Hepatocyte (in vitro differentiated cells): Measurements from ENCODE around the gene CD81. TPM values are rescaled to one million over a fixed set of nuclear protein-coding genes. Genes with fewer than 3 reads are reported as not detected.

Experiments
- DNase-seq: peaks from one replicate; pipeline ENCODE4 v3.0.0-alpha.2; 2016; ENCODE audit warnings: low spot score
- H2AFZ ChIP-seq: fragments of 200-600 bp; sonication (generic); 2 replicates; pipeline ENCODE4 v1.6.0; 2016; ENCODE audit warnings: antibody characterized with exemption, mild to moderate bottlenecking
- H3K27ac ChIP-seq: fragments of 200-600 bp; sonication (generic); 2 replicates; pipeline ENCODE4 v1.5.1; 2016; ENCODE audit warnings: mild to moderate bottlenecking
- H3K27me3 ChIP-seq: fragments of 200-600 bp; sonication (generic); 2 replicates; pipeline ENCODE4 v1.6.1; 2016
- H3K36me3 ChIP-seq: fragments of 200-600 bp; sonication (generic); replicated peaks from 2 replicates; pipeline ENCODE4 v1.5.1; 2016; ENCODE audit warnings: low read depth; ENCODE audit not compliant: insufficient read depth
- H3K4me1 ChIP-seq: fragments of 200-600 bp; sonication (generic); 2 replicates; pipeline ENCODE4 v1.5.1; 2016; ENCODE audit warnings: mild to moderate bottlenecking, moderate library complexity; ENCODE audit not compliant: insufficient read depth
- H3K4me2 ChIP-seq: fragments of 200-600 bp; sonication (generic); 2 replicates; pipeline ENCODE4 v1.6.0; 2016
- H3K4me3 ChIP-seq: fragments of 200-600 bp; sonication (generic); 2 replicates; pipeline ENCODE4 v1.5.1; 2016; ENCODE audit warnings: mild to moderate bottlenecking
- H3K79me2 ChIP-seq: fragments of 200-600 bp; sonication (generic); 2 replicates; pipeline ENCODE4 v1.6.0; 2017; ENCODE audit warnings: mild to moderate bottlenecking
- H3K9me2 ChIP-seq: fragments of 200-600 bp; sonication (generic); replicated peaks from 2 replicates; pipeline ENCODE4 v1.6.0; 2017; ENCODE audit warnings: mild to moderate bottlenecking; ENCODE audit not compliant: insufficient read depth
- H3K9me3 ChIP-seq: fragments of 200-600 bp; sonication (generic); 2 replicates; pipeline ENCODE4 v1.5.1; 2016; ENCODE audit warnings: low read depth, mild to moderate bottlenecking
- H4K20me1 ChIP-seq: fragments of 200-600 bp; sonication (generic); 2 replicates; pipeline ENCODE4 v1.6.0; 2016; ENCODE audit warnings: mild to moderate bottlenecking; ENCODE audit not compliant: insufficient read depth, poor library complexity, severe bottlenecking
- CTCF ChIP-seq: fragments of 200-600 bp; sonication (generic); IDR thresholded peaks from 2 replicates; pipeline ENCODE4 v1.5.1; 2016; ENCODE audit warnings: antibody characterized with exemption, mild to moderate bottlenecking; ENCODE audit not compliant: poor library complexity
- EZH2 ChIP-seq: fragments of 200-600 bp; sonication (generic); IDR thresholded peaks from 2 replicates; pipeline ENCODE4 v1.6.1; 2016; ENCODE audit warnings: antibody characterized with exemption, mild to moderate bottlenecking, borderline replicate concordance
- EZH2phosphoT487 ChIP-seq: fragments of 200-600 bp; sonication (generic); IDR thresholded peaks from one replicate; pipeline ENCODE4 v1.6.1; 2018; ENCODE audit warnings: antibody characterized with exemption, mild to moderate bottlenecking, low read depth, moderate library complexity; ENCODE audit not compliant: unreplicated experiment, severe bottlenecking
- WGBS: methylation state at CpG from one replicate; pipeline ENCODE4 v1.1.6; 2016; ENCODE audit warnings: low lambda C conversion rate; ENCODE audit errors: missing lambda C conversion rate; 5-methylcytosine and 5-hydroxymethylcytosine counted together
- polyA plus RNA-seq: library from polyadenylated mRNA; unstranded; fragments of >200 nt; fragmentation: Nextera tagmentation; extraction: Ambion mirVana; gene quantifications from 2 replicates; pipeline ENCODE4 v1.2.1, GENCODE V29; 2016
- small RNA-seq: library from RNA; depleted of rRNA; stranded (forward); fragments of <200 nt; gene quantifications from one replicate; pipeline ENCODE3, GENCODE V24; 2014
- total RNA-seq: library from RNA; depleted of rRNA; stranded (reverse); fragments of >200 nt; gene quantifications from 2 replicates; pipeline ENCODE4 v1.2.3, GENCODE V29; 2014

The CD81 gene
- total and polyA plus RNA-seq, 2 experiments from 2014 or later = 233 to 472 TPM

DNA sequence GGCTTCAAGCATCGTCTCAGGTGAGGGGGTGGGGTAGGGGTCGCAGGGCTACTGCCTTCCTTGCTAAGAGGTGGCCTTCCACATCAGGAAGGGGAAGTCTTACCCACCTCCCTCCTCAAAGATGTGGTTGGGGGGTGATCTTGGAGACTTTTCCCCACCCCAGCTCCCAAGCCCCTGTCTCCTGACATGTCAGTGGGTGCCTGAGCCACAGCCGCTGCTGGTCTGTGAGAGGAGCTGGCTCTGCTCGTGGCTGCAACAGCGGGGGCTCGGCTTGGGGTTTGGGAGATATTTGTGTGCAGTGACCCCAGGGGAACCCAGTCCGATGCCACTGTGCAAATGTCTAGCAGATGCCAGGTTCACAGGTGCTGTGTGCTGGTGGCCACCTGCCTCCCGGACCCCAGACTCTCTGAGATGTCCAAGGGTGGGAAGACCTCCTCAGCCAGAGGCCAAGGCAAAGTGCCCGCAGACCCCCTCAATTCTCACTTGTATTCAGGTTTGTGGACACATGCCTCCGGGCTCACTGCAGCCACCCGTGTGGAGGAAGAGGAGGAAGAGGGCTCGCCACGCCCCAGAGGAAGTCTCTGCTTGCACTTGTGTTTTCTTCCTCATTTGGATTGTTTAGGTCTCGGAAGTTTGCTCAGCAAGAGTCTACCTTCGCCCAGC, 69.6 kb downstream of the CD81 start:
- Histone ChIP-seq H3K4me2 (no peak overlapping the region), H3K4me1 (no peaks in the 10 kb centered on the region), H3K27me3 (peaks cover 33% of the 10 kb centered on the region), H3K79me2 (no peaks in the 10 kb centered on the region), H3K27ac (no peak overlapping the region), H3K9me3 (no peaks in the 10 kb centered on the region), H4K20me1 (no peaks in the 10 kb centered on the region), H3K9me2 (no peaks in the 10 kb centered on the region), H3K4me3 (no peak overlapping the region), H2AFZ (no peak overlapping the region), H3K36me3 (no peaks in the 10 kb centered on the region)
- WGBS = 86% methylated on average over 15 of the region's 15 CpGs
- TF ChIP-seq CTCF (no peak), EZH2phosphoT487 (no peak), EZH2 (no peak)
- no peak for DNase-seq

Small RNA genes lying within 50 kb of the gene (small RNA-seq; reads per million reads assigned to genes)
- not detected for gene RF00019

Other genes with a start within 250 kb of the CD81 start
- gene IGF2, start 237.9 kb upstream of the CD81 start, total RNA-seq = 1,323 and 1,507 TPM in 2 replicates
- gene IGF2, start 237.9 kb upstream of the CD81 start, polyA plus RNA-seq = 2,911 and 3,175 TPM in 2 replicates
- gene INS, start 216.1 kb upstream of the CD81 start, total RNA-seq = not detected in 2 replicates
- not detected in 2 replicates for gene INS, start 216.1 kb upstream of the CD81 start, polyA plus RNA-seq
- 0.92 and 2.6 TPM in 2 replicates for gene TH, start 205.5 kb upstream of the CD81 start, total RNA-seq
- 5.6 and 15.3 TPM in 2 replicates for gene TH, start 205.5 kb upstream of the CD81 start, polyA plus RNA-seq
- 3.3 and 5.6 TPM in 2 replicates for gene ASCL2, start 106.7 kb upstream of the CD81 start, total RNA-seq
- gene ASCL2, start 106.7 kb upstream of the CD81 start, polyA plus RNA-seq = 5.8 and 7.9 TPM in 2 replicates
- 0.17 TPM in 1 of 2 replicates, not detected in the other for gene C11orf21, start 75.4 kb upstream of the CD81 start, total RNA-seq
- 0.43 and 0.68 TPM in 2 replicates for gene C11orf21, start 75.4 kb upstream of the CD81 start, polyA plus RNA-seq
- gene TSPAN32, start 75.3 kb upstream of the CD81 start, total RNA-seq = 1.5 and 5.0 TPM in 2 replicates
- 4.8 and 7.0 TPM in 2 replicates for gene TSPAN32, start 75.3 kb upstream of the CD81 start, polyA plus RNA-seq
- gene TSSC4, start 23.4 kb downstream of the CD81 start, total RNA-seq = 31.4 and 33.8 TPM in 2 replicates
- 68.5 and 85.4 TPM in 2 replicates for gene TSSC4, start 23.4 kb downstream of the CD81 start, polyA plus RNA-seq
- gene TRPM5, start 67.2 kb downstream of the CD81 start, total RNA-seq = 0.07 and 0.32 TPM in 2 replicates
- gene TRPM5, start 67.2 kb downstream of the CD81 start, polyA plus RNA-seq = 0.13 and 0.36 TPM in 2 replicates
- gene KCNQ1, start 67.7 kb downstream of the CD81 start, total RNA-seq = 1.8 and 4.0 TPM in 2 replicates
- 4.9 and 6.4 TPM in 2 replicates for gene KCNQ1, start 67.7 kb downstream of the CD81 start, polyA plus RNA-seq